D341Med (cell line): ENCODE results near the gene CD24.

ENCODE experiments used
- DNase-seq: peaks from one replicate; pipeline ENCODE4 v3.0.0; 2012; ENCODE audit warnings: low spot score

The CD24 gene

GRCh38 chr6:106967936-106968555, 6.5 kb downstream of the CD24 start:
- no peak for DNase-seq

GRCh38 chr6:106966671-106967640, 7.6 kb downstream of the CD24 start:
- DNase-seq, result no peak

DNA sequence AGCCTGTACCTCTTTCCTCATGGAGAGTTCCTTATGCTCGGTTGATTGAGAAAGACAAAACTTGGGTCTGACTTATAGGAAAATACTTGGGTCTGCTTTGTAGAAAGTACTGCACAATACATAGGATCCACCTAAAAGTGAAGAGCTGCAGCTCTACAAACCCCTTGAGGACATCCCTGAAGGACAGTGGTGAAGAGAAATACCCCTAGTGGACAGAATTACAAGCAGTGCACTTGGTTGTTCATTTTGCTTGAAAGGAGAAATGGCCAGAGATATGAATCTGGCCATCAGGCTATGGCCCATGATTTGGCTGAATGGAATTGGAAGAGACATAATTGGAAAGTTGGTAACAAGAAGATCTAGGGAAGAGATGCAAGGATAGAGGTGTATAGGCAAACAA, 8.3 kb downstream of the CD24 start:
- DNase-seq, result no peak

GRCh38 chr6:106964954-106965353, 9.6 kb downstream of the CD24 start:
- DNase-seq, result no peak

DNA sequence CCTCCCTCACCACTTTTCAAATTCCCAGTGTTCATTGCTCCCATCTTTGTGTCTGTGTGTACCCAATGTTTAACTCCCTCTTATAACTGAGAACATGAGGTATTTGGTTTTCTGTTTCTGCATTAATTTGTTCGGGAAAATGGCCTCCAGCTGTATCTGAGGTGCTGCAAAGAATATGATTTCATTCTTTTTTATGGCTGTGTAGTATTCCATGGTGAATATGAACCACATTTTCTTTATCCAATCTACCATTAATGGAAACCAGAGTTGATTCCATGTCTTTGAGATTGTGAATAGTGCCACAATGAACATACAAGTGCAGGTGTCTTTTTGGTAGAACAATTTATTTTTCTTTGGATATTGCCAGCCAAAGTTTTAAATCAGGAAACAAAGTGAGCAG, 10.4 kb downstream of the CD24 start:
- no peak for DNase-seq

GRCh38 chr6:106963544-106963943, 11.0 kb downstream of the CD24 start:
- no peak for DNase-seq

GRCh38 chr6:106961801-106962200, 12.7 kb downstream of the CD24 start:
- no peak for DNase-seq

- no peak for DNase-seq
These were observed 13.4 kb downstream of the CD24 start for GRCh38 chr6:106961136-106961535.

DNA sequence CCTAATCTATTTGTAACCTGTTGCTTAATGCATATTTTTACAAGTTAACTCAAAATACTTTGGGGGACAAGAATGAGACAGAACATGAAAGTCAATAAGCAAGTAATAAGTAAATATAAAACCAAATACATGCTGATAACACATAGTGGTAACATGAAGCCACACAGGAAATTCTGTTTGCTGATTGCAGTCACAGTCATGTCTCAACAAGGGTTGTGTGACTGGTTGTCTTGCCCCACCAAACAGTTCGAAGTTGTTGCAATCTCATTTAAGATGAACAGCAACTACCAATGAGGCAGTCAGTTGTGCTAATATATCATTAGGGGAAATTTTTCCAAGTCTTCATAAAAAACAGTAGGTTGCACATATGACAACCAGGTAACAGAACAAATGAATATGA, 14.5 kb downstream of the CD24 start:
- no peak for DNase-seq

DNA sequence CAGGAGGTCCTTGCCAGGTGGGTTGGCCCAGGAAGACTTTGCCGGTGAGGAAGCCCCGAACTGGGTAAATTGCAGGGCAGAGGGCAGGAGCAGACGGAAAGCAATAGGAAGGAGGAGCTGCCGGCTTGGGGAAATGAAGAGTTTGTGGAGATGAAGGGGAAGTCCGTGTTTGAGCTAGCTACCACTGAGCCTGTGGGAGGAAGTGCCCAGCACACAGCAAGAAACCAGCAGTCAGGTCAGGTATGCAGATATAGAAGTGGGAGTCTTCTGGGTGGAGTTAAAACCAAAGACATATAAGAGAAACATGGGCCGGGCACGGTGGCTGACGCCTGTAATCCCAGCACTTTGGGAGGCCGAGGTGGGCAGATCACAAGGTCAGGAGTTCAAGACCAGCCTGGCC, 34.7 kb downstream of the CD24 start:
- DNase-seq, result no peak

DNA sequence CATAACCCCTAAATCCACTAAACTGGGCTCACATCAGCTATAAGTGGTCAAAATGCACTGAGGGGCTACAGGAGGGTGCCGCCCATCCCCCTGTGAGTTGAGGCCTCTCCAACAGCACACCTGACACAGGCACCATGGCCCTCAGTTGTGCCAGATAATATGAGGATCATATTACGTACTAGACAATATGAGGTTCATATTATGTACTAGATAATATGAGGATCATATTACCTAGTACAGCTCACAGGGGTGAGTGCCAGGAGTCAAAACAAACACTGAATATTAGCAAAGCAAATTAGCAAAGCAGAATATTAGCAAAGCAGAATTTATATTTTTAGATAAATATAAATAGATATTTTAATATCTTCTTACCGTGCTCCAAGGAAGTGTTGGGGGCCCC, 35.3 kb downstream of the CD24 start:
- no peak for DNase-seq

GRCh38 chr6:106927531-106928398, 46.8 kb downstream of the CD24 start:
- DNase-seq, result no peak

GRCh38 chr6:106925948-106926347, 48.6 kb downstream of the CD24 start:
- no peak for DNase-seq

DNA sequence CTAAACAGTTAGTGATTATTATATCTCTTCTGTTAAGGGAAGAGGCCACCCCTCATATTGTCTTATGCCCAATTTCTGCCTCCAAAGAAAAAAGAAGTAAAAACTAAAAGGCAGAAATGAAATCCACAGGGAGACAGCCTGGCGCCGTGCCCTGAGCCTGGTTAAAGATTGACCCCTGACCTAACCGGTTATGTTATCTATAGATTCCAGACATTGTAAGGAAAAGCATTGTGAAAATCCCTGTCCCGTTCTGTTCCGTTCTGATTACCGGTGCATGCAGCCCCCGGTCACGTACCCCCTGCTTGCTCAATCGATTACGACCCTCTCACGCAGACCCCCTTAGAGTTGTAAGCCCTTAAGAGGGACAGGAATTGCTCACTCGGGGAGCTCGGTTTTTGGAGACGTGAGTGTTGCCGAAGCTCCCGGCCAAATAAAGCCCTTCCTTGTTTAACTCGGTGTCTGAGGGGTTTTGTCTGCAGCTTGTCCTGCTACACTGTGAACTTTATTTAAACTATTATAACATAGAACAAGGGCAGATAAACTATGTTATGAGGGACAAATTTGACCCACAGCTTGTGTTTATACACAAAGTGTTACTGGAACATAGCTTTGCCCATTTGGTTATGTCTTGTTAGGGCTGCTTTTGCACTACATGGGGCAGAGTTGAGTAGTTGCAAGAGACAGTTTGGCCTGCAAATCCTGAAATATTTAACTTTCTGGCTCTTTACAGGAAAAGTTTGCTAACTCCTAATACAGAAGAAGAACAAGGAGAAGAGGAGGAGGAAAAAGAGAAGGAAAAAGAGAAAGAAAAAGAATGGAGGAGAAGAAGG, 49.6 kb downstream of the CD24 start:
- no peak for DNase-seq

- no peak for DNase-seq
These were observed 51.9 kb downstream of the CD24 start for GRCh38 chr6:106922626-106923025.
